GM21529 (cell line): ENCODE results near the gene KIF26A.
"Not testable (repeated sequence)": the region's sequence is repeated elsewhere in the genome, so short reads cannot be mapped to it uniquely, and the experiment has no call there.

ENCODE experiments used
- ATAC-seq: cut with Tn5 transposase; IDR thresholded peaks from one replicate; pipeline ENCODE4 v1.9.1; 2021; ENCODE audit not compliant: unreplicated experiment

Gene KIF26A

DNA sequence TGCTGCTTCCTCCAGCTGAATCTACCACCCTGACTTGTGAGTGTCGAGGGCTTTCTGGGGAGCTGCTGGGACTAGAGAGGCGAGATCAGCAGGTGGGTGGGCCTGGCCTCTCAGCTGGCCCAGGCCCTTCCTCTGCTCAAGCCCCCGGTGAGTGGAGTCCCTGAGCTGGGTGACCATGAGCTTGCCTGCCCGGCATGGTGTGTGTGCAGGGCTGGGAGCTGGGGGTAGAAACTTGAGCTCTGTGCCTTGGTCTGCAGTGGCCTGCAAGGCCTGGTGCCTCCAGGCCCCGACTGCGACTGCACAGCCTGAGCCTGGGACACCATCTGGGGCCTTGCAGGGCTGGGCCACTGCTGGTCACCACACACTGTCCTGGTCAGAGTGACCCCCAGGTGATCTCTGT, 67.4 kb downstream of the KIF26A start:
- ATAC-seq = no peak

DNA sequence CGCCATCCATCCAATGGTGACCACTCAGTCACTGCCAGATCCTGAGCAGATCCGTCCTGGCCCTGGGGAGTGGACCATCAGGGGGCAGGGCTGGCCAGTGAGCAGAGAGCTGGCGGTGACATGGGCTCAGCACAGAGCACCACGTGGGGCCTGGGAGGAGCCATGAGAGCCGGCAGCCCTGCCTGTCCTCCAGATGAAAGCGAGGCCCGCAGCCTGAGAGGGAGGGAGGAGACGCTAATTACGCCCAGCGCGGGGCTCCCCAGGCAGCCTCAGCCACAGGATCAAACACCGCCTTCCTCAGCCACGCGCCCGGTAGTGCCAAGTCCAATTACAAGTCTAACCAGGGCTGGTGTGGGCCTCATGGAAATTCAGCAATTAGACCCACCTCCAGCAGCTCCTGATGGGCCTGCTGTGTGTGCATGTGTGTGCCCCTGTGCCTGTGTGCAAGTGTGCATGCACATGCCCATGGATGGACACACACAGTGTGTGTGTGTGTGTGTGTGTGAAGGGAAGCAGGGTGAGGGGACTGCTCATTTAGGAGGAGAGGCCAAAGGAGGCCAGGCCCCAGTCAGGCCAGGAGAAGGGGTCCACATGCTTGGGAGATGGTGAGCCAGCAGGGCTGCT, 68.0 kb downstream of the KIF26A start:
- ATAC-seq = no peak

DNA sequence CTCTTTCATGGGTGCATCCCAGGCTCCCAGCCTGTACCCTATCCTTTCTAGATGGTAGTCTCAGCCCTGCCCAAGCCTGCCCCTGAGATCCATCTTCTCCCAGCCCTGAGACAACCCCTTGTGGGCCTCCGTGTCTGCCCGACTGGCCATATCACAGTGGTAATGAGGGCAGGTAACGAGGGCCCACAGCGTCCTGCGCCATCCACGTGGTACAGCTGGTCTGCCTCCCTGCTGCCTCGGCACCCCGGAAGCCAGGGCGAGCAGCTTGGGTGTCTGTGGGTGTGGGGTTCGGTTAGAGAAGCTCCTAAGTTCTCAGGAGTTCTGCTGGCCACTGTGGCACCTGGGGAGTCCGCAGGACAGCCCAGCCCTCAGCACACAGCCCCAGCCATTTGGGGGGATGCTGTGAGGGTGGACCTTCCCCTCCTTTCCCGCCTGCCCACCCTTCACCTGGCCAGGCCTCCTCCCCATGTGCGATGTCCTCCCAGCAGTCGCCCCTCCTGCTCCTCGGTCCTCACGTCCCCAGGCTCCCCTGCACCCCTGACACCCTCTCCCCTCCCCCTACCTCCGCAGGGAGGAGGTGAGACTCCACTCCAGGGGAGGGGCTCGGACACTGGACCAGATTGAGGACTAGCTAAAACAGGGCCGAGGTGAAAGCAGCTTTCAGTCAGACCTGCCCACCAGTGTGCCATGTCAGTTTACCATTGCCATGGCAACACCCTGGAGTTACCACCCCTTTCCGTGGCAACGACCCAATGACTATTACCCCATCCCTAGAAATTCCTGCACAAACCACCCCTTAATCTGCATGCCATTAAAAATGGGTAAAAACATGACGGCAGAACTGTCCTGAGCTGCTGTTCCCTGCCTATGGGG, 69.0 kb downstream of the KIF26A start:
- ATAC-seq = no peak

DNA sequence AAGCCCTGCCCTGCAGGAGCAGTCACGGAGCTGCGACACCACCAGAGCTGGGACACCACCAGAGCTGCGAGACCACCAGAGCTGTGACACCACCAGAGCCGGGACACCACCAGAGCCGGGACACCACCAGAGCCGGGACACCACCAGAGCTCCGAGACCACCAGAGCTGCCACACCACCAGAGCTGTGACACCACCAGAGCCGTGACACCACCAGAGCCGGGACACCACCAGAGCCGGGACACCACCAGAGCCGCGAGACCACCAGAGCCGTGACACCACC, 69.6 kb downstream of the KIF26A start:
- ATAC-seq = not testable (repeated sequence)

DNA sequence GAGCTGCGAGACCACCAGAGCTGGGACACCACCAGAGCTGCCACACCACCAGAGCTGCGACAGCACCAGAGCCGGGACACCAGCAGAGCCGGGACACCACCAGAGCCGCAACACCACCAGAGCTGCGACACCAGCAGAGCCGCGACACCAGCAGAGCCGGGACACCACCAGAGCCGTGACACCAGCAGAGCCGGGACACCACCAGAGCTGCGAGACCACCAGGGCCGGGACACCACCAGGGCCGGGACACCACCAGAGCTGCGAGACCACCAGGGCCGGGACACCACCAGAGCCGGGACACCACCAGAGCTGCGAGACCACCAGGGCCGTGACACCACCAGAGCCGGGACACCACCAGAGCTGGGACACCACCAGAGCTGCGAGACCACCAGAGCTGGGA, 69.9 kb downstream of the KIF26A start:
- ATAC-seq = not testable (repeated sequence)

DNA sequence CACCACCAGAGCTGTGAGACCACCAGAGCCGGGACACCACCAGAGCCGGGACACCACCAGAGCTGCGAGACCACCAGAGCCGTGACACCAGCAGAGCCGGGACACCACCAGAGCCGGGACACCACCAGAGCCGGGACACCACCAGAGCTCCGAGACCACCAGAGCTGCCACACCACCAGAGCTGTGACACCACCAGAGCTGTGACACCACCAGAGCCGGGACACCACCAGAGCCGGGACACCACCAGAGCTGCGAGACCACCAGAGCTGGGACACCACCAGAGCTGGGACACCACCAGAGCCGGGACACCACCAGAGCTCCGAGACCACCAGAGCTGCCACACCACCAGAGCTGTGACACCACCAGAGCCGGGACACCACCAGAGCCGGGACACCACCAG, 70.7 kb downstream of the KIF26A start:
- not testable (repeated sequence) for ATAC-seq

DNA sequence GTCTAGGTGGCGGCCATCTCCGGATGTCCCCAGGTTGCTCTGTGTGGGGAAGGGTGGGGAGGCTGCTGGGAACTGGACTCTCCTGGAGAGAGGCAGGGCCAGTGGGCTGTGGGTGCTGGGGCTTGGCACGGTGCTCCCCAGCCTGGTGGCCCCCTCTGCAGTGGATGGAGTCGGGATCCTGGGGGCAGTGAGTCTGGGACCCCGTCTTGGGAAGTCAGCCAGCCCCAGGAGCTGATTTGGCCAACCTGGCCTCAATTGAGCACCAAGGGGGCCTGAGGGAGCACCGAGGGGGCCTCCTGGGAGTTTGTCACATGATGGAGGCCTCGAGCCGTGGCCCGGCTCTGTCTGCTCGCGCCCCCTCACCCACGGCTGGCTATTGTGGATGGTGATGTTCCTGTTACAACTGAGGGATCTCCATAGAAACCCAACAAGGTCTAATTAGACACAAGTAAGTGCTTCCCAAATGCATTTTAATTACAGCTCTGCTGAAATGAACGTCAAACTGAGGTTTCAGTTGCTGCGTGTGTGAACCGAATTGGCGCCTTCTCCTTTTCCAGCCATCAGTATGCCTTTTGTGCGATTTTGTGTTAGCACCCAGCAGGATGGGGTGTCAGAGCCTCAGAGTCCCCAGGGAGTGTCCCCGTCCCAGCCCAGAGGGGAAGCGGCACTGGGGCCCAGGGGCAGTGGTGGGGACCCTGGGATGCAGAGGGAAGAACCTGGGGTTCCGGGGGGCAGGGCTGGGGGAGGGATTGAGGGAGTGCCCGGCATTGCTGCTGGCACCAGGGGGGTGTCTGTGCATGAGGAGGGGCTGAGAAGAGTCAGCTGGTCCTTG, 71.8 kb downstream of the KIF26A start:
- no peak for ATAC-seq

DNA sequence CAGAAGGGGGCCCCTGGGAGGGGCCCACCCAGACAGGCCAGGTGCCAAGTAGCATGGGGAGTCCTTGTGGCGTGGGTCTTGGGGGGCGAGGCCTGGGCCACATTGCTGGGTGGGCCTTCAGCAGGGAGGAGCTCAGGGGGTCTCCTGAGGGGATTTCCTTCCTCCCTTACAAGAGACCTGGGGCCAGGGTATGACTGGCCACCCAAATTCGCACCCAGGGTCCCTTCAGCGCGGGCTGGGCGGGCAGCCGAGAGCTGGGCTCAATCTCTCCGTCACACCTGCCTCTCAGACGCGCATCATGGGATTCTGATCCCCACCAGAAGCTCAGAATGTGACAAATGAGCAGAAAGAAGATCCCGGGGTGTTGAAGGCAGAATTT, 72.4 kb downstream of the KIF26A start:
- ATAC-seq = no peak

DNA sequence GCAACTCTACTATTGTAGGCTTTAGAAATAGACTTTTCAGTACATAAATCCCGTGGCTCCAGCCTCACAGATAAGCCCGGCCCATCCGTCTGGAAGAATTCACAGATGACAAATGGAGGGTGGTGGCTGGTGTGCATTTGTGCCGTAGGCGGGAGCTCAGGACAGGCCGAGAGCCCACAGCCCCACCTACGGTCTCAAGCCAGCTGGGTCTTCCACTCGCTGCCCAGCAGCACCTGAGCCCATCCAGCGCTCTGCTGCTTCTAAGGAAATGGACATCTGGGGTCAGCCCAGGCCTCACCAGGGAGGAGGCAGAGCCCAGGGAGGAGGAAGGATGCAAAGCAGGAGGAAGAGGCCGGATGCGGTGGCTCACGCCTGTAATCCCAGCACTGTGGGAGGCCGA, 72.8 kb downstream of the KIF26A start:
- ATAC-seq = no peak

DNA sequence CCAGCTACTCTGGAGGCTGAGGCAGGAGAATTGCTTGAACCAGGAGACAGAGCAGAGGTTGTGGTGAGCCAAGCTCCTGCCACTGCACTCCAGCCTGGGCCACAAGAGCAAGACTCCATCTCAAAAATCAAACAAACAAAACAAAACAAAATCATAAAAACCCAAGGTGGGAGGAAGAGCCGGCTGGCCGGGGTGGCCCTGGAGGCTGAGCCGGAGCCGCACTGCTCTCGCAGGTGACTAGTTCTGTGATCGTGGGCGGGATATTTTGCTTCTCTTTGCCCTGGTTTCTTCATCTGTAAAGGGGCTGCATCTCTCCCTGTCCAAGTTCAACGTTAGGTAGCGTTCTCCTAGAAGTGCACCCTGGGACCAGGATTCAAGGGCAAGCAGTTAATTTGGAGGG, 73.4 kb downstream of the KIF26A start:
- ATAC-seq = no peak

DNA sequence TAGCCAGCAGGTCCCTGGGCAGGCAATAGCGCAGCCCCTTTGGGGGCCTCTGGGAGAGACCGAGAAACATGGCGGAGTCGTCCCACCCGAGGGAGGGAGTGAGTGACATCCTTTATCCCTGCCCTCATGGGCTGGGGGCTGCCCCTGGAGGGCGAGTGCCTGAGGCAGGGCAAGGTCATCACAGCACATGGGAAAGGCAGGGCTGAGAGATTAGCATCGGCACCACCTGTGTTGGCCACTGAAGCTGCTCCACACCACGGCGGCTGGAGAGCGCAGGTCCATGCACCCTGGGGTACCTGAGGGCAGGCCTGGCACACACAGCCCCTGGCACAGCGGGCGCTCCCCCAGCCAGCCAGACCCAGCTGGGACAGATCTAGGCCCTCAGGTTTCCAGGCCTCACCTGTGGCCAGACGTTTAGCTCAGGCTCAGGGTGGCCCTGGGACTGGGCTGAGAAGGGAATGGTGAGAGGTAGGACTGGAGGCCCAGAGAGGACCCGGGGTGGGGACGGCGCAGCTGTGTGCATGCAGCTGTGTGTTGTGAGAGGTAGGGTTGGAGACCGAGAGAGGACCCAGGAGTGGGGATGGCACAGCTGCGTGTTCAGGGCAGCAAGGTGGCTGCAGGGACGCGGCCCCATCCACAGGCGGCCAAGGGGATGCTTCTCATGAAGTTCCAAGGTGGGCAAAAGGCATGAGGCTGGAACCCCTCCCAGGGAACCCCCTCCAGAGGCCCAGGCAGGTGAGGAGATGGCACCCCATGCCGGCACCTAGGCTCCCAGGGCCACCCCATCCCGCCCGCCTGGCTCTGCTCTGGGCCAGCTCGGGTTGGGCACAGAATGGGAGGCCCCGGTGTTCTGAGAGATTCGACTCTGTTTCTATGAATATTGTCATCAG, 74.1 kb downstream of the KIF26A start:
- ATAC-seq = no peak

DNA sequence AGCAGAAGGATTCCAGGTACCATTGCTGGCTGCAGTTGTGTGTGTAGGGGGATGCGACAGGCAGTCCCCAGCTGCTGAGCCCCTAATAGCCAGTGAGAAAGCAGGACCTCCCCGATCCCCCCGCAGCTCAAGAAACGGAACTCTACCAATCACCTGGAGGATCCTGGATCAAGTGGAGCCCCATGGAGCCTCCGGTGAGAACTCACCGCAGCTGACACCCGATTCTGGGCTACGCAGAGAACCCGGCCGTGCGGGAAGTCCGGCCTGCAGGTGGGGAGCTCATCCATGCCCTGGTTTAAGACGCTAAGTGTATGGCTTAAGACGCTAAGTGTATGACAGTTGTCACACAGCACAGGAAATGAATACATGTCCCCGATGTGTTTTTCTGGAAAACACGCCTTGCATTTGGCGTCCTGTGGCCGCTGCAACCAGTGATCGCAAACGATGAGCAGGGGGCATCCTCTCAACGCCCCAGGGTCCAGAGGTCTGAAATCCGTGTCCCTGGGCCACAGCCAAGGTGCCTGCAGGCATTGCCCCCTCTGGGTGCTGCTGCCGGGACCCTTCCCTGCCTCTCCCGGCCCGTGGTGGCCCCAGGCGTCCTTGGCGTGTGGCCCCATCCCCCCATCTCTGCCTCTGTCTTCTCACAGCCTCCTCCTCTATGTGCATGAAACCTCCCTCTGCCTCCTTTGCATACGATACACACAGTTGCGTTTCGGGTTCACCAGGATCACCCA, 75.1 kb downstream of the KIF26A start:
- no peak for ATAC-seq

DNA sequence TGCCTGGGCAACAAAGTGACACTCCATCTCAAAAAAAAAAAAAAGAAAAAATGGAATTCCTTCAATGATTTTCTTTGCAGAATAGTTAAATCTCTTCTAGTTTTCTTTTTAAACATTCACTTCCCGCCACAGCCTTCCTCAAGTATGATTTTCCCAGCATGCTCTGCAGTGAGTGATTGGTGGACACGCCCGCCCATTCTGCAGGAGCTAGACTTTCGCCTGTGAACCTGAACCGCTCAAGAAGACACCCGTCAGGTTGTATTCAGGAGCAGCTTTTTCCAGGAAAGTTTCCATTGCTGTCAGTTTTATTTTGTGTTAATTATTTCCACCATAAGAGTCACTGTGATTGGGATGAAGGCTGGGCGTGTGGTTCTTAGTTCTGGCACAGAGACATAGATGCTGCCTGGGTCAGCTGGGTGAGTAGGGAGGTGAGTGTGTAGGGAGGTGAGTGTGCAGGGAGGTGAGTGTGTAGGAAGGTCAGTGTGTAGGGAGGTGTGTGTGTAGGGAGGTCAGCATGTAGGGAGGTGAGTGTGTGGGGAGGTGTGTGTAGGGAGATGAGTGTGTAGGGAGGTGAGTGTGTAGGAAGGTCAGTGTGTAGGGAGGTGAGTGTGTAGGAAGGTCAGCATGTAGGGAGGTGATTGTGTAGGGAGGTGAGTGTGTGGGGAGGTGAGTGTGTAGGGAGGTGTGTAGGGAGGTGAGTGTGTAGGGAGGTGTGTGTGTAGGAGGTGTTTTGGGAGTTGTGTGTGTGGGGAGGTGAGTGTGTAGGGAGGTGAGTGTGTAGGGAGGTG, 76.2 kb downstream of the KIF26A start:
- ATAC-seq = no peak

DNA sequence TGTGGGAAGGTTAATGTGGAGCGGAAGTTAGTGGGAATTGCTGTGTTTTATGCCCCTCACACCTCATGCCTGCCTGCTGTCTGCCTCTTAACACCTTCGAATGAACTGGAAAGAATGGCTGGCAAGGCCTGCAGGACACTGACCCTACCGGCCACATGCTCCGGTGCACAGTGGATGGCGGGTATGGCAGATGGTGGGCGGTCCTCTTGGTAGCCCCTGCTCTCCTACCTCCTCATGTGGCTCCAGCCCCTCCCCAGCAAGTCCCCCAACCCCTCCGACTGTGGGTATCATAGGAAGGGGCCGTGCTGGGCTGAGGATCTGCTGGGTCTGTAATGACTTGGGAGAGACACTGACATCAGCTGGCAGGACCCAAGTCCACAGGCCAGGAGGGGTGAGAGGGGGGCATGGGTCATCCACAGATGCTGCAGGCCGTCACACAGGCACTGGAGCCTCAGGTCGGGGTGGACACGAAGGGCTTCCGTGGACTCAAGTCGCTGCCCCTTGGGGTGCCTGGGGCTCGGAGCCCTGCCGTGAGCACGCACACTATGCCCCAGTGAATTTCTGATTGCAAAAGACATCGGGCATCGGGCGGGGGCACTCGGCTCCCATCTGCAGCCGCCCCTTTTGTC, 77.4 kb downstream of the KIF26A start:
- ATAC-seq = no peak

DNA sequence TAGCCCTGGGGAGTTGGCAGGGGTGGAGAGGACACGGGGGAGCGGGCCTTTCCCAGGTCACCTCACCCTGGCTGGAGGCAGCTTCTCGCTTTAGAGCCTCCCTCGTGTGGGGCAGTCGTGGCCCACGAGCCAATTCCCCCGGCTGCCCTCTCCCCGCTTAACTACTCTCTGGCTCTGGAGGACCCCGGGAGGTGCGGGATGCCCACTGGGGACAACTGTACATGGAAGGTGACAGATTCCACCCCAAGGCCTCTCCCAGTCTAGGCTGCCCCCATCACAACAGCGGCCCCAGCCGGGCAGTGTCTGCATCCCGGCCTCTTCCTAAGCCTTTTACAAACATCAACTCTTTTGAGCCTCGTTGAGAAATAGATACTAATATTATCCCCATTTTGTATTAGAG, 78.1 kb downstream of the KIF26A start:
- ATAC-seq = no peak

DNA sequence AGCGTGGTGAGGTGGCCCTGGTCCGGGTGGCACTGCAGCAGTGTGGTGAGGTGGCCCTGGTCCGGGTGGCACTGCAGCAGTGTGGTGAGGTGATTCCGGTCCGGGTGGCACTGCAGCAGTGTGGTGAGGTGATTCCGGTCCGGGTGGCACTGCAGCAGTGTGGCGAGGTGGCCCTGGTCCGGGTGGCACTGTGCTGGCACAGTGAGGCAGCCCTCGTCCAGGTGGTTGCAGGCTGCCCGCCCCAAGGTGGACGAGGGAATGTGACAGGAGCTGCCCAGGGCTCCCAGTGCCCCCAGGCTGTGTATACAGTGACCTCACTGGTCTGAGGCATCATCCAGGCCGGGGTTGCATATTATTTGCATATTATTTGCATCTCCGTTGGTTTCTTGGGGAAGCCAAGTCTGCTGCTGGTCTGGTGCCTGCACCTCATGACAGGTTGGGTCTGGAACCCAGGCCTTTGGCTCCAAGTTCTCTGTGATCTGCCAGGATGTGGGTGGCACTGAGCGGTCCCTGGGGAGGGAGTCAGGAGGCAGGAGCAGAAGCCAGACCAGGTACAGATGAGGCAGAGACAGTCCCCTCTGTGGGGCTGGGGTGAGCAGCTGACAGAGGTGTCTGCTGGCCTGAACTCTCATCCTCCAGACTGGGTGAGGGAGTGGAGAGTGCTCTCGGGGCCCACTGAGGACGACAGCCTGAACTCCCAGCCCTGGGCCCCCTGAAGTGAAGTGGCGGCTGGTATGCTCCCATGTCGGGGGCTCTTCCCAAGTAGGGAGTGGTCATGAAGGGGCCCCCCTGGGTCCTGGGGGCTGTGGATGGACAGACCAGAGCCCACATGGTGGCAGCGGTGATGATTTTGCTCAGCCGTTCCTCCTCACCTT, 79.3 kb downstream of the KIF26A start:
- ATAC-seq = no peak

DNA sequence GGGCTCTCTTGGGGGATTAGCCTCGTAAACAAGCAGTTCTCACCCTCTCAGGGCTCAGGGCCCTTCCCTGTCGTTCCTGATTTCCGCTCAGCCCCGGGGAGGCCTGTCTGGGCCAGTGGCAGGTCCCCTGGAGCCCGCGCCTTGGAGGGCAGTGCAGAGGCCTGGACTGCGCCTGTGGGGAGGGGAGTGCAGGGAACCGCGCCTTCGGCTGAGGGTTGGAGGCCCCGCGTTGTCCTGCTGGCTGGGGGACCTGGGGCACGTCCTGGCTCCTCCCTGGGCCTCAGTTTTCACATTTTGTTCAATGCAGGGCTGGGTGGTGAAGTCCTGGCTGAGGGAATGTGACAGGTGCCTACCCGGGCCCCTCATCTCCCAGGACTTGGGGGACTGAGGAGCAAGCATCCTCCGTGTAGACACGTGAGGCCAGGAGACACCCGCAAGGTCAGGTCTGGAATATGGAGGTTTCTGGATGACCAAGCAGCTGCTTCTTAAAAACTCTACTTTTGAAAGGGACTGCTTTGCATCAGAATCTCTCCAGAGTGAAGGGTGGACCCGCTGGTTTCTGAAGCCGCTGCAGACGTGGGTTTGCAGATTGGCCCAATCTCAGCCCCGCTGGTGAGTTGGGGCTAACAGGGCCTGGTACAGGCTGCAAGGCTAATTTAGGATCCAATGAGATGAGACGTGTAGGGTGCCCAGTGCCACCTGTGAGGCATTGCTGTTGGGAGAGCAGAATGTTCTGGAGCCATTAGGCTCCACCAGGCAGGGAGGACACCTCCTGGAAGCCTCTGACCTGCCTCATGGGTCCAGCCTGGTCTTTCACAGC, 80.2 kb downstream of the KIF26A start:
- no peak for ATAC-seq
